OCI-LY3 (cell line): ENCODE measurements around the gene LHX5.

Experiments
- EZH2phosphoT487 ChIP-seq: fragments of 200-600 bp; shearing (Covaris generic); IDR thresholded peaks from 2 replicates; pipeline ENCODE4 v1.6.1; 2018; ENCODE audit warnings: antibody characterized with exemption, mixed run types, low read depth
- TF ChIP-seq, protein P1 (sequence below): fragments of 200-600, 300-600 bp; sonication (generic); IDR thresholded peaks from 2 replicates; pipeline ENCODE4 v1.5.1; 2014; ENCODE audit warnings: antibody characterized with exemption, low read length, low read depth

DNA sequence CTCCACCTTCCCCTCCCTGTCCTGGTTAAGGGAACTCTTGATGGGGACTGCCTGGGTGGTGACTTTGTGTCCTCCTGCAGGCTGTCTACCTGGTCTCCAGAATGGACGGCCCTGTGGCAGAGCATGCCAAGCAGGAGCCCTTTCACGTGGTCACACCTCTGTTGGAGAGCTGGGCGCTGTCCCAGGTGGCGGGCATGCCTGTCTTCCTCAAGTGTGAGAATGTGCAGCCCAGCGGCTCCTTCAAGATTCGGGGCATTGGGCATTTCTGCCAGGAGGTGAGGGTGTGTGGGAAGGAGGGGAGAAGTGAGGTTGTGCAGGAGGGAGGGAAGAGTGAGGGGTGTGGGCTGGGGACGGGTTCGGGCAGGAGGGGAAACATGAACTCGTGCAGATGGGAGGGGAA lies 43.8 kb downstream of the LHX5 start:
- TF ChIP-seq, protein P1, sequence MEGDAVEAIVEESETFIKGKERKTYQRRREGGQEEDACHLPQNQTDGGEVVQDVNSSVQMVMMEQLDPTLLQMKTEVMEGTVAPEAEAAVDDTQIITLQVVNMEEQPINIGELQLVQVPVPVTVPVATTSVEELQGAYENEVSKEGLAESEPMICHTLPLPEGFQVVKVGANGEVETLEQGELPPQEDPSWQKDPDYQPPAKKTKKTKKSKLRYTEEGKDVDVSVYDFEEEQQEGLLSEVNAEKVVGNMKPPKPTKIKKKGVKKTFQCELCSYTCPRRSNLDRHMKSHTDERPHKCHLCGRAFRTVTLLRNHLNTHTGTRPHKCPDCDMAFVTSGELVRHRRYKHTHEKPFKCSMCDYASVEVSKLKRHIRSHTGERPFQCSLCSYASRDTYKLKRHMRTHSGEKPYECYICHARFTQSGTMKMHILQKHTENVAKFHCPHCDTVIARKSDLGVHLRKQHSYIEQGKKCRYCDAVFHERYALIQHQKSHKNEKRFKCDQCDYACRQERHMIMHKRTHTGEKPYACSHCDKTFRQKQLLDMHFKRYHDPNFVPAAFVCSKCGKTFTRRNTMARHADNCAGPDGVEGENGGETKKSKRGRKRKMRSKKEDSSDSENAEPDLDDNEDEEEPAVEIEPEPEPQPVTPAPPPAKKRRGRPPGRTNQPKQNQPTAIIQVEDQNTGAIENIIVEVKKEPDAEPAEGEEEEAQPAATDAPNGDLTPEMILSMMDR, result no peak
- no peak for TF ChIP-seq EZH2phosphoT487
